ENCODE results near the gene SIL1.
A peak's percentile ranks its signal among the peaks of the same experiment; 100 is the strongest.
"Not testable (repeated sequence)": the region's sequence is repeated elsewhere in the genome, so short reads cannot be mapped to it uniquely, and the experiment has no call there.

The SIL1 gene

DNA sequence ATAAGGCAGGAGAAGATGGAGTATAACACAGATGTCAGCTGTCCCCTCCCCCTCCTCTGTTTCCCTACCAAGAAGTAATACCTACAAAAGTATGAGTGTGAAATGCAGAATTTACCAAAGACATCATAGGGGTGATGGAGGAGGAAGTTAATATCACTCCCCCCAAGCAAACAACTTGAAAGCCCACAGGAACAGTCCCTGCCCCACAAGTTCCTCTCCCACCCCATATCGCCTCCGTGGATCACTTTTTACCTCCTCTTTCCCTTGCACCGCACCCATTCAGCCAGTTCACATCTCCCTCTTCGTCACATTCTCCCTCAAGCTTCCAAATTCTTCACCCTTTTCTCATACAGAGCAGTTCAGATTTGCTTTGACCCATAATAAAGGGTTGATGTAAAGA is 7.0 kb upstream of the SIL1 start:
- FAIRE-seq = no peak

DNA sequence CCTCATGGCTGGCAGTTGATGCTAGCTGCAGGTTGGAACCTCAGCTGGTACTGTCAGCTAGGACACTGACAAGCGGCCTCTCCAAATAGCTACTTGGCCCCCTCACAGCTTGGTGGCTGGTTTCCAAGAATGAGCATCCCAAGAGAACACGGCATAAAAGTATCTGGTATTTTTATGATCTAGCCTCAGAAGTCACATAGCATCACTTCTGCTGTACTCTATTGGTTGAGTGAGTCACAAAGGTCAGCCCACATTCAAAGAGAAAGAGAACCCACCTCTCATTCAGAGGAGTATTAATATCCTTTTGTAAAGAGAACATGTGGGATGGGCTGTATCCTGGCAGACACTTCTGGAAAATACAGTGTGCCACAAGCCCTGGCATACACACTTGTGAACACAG is 6.0 kb upstream of the SIL1 start:
- FAIRE-seq (no peak), DNase-seq (ENCODE audit: insufficient read length, low spot score) (no peak)

More for the DNA sequence above, 7.0 kb upstream of the SIL1 start:
- DNase-seq (ENCODE audit: insufficient read length, low spot score) = no peak

DNA sequence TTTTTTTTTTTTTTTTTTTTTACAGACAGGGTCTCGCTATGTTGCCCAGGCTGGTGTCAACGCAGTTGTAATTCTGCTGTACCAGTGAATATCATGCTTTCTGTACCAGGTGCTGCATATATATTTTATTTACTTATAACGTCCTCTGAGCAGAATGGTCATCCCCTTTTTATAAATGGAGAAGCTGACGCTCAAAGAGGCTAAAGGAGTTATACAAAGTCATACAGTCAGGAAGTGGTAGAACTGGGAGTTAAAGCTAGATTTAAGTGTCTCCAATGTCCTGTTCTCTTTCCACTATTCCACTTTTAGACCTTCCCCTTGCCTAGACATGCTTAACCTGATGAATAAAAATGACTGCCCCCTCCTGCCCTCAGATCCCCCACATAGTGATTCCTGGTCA is 1.2 kb upstream of the SIL1 start:
- FAIRE-seq (no peak), DNase-seq (ENCODE audit: insufficient read length, low spot score) (no peak)

DNA sequence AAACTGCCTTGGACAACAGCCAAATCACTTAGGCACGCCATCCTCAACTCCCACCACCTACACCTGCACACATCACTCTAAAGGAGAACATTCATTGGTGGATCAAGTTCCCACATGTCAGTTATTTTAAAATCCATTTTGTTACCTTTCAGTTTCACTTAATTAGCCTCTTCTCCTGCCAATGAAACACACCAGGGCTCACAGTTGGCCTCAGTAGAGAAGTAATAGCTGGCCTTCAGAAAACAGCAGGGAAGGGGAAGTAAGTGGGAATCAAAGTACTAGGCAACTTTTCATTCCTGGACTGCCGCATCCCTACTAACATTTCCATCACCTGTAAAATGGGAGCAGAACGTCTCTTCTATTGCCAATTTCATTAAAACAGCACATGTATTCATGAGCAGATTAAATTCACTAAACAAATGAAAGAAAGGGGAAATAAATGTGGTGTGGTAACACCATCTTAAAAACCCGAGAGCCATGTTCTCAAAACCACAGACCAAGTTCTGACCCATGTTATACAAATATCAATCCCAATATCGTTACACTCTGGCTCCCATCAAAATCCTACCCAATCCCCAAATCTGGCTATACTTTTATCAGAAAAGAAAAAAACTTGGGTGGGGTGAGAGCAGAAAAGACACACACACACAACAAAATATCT is 1.7 kb downstream of the SIL1 start:
- FAIRE-seq (no peak), DNase-seq (ENCODE audit: insufficient read length, low spot score) (no peak)

DNA sequence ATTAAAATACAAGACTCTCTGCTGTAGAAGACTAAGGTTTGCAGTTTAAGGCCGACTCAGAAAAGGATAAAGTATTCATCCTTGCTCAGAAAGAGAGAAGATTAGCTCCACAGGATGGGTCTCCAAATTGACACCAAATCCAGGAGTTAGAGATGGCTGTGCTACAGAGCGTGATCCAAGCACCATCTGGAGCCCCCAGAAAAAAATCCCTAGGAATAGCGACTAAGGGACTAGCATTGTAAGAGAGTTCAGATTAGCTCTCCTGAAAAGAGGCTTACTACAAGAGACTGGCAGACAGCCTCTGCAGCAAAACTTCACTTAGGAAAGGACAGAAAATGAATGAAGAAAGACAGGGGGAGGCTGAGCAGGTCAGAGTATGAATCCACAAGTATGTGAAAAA is 3.7 kb downstream of the SIL1 start:
- no peak for FAIRE-seq

DNA sequence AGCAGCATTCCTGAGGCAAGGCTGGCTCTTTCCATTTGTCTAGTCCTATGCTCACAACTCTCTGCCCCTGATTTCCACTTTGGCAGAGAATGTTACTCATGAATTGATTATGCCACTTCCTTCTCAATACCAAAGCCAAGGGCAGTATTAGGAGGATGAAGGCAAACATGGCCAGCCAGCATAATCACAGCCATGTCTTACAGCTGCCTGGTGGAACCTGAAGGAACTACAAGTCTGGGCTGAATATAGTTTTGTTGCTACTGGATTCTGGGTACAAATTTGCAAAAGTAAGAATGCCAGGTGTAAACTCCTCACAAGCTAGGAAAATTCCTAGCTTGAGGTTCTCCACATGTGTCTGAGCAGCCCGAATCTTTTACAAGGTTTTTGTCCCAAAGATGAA is 4.2 kb downstream of the SIL1 start:
- no peak for DNase-seq (ENCODE audit: insufficient read length, low spot score)
- no peak for FAIRE-seq

More for the DNA sequence above, 3.7 kb downstream of the SIL1 start:
- DNase-seq (ENCODE audit: insufficient read length, low spot score) = no peak

DNA sequence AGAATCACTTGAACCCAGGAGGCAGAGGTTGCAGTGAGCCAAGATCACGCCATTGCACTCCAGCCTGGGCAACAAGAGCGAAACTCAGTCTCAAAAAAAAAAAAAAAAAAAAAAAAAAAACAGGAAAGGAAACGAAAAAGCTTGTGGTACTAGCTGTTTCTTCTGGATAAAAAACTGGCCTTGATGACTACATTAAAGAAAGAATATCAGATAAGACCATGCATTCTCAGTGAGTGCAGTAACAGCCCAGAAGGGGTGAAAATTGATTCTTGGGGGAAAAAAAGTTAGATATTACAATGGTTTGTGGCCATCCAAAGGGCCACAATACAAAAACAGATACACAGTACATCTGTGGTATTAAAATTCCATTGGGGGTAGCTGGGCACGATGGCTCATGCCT is 5.3 kb downstream of the SIL1 start:
- FAIRE-seq; DNase-seq (ENCODE audit: insufficient read length, low spot score): not testable (repeated sequence)

DNA sequence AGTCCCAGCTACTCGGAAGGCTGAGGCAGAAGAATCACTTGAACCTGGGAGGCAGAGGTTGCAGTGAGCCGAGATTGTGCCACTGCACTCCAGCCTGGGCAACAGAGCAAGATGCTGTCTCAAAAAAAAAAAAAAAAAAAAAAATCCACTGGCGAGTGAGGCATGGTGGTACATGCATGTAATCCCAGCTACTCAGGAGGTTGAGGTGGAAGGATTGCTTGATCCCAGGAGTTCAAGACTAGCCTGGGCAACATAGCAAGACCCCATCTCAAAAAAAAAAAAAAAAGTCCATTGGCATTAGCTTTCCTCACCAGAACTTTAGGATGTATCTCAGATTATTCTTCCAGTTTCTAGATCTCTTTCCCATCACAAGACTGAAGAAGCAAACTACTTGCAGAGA is 6.2 kb downstream of the SIL1 start:
- DNase-seq (ENCODE audit: insufficient read length, low spot score) = not testable (repeated sequence)

DNA sequence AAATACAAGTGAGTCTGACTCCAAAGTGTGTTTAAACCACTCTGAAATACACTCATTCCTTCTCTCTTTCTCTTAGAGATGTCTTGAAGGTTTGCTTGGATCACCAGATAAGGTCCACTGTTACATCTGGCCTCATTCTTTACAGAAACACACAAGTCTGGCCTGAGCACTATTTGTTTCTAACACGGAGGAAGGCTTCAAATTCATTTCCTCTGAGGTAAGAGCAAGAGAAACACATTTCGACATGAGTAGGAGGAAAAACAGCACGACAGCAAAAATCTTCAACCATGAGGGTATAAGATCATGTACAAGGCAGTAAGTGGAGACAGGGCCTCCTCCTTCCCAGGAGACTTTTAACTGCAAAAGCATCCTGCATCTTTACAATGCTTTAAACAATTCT is 8.0 kb downstream of the SIL1 start:
- no peak for DNase-seq (ENCODE audit: insufficient read length, low spot score)
- FAIRE-seq = no peak

More for the DNA sequence above, 6.2 kb downstream of the SIL1 start:
- not testable (repeated sequence) for FAIRE-seq

DNA sequence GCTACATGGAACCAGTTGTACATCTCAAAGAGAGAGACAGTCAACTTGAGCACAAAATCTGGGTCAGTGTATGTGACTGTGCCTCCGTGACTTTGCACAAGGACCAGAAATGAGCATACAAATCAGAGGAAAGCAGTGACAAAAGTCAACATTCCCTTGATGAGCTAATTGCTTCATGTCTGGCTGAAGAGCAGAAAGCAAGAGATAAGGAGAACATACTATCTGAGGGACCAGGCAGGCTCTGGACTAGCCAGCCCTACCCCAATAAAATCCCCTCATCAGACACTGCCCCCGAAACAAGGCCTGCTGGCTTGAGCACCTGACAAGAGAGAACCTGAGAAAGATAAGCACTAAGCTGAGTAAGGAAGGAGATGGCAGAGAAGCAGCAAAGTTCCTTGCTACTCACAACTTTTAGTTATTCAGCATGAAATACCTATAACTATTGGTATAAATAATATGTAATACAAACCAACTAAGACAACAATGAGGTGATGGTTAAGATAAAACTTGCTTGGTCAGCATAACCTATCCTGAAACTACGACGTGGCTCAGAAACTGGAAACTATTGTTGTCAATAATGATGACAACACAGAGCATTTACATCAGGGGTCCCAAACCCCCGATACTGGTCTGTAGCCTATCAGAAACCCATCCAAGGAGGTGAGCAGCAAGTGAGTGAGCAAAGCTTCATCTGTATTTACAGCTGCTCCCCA is 9.5 kb downstream of the SIL1 start:
- FAIRE-seq = no peak
- DNase-seq (ENCODE audit: insufficient read length, low spot score) = no peak

DNA sequence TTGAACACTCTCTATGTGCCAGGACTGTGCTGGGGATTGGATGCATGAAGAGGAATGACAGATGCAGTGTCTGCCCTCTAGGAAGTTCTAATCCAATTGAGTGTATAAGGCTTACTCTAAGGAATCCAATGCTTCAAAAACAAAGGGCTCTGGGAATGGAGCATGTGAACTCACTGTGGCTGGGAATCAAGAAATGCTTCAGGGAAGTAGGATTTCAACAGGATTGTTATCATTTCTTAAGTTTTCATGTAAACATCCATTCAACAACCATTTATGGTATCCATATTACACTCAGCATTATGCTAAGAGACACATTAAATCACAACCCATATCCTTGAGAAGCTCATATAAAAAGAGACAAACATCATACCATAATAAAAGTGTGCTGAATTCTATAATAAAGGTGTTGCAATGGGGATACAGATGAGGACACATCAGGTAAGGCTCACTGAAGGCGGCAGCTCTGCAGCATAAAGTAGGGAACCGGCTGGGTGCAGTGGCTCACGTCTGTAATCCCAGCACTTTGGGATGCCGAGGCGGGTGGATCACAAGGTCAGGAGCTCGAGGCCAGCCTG is 11.3 kb downstream of the SIL1 start:
- FAIRE-seq (no peak), DNase-seq (ENCODE audit: insufficient read length, low spot score) (no peak)

DNA sequence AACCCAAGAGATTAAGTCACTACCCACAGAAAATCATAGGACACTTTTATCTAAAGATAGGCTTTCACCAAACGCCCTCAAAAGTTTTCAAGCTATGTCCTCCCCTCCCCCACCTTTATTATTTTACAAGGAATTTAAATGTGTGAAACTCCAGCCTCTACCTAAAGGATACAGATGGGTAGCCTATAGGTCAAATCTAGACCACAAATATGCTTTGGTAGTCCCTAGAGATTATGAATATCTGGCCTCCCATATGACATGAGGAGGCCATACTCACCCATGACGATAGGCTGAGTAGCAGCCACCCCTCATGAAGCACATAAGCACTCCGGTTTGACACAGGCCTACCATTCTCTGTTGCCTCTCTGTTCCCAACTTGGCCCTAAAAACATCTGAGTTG is 11.9 kb downstream of the SIL1 start:
- FAIRE-seq (no peak), DNase-seq (ENCODE audit: insufficient read length, low spot score) (no peak)

DNA sequence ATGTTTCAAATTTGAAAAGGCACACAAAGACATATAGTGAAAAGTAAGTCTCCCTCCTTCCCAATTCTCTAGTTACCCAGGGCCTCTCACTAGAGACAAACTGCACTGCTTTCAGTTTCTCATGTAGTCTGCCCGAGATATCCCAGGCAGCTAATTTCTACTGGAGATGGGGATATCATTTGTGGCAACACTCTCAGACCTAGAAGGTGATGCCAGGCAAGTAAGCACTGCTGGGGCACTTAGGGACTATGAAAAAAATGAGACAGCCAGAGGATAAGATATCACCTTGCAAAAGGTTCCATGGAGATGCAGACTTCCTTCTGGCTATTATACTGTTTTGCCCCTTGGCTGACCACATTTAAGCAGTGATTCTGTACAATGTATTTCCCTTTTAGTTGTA is 12.6 kb downstream of the SIL1 start:
- FAIRE-seq (no peak), DNase-seq (ENCODE audit: insufficient read length, low spot score) (no peak)

DNA sequence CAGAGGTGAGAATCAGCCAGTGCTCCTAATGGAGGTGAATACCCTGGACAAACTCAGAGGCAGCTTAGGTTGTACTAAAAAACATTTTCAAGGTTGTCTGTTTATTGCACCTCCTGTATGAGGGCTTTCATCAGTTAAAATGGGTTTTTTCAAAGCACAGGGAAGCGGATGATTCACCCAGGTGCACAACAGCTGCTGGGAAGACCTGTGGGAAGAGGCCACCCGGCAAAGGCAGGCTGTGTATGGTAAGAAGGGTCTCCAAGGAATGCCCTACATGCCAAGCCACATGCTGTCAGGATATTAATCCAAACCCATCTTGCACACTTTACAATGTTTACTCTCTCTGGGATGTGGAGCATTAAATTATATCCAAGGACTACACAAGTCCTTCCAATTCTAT is 14.7 kb downstream of the SIL1 start:
- FAIRE-seq (no peak), DNase-seq (ENCODE audit: insufficient read length, low spot score) (no peak)

DNA sequence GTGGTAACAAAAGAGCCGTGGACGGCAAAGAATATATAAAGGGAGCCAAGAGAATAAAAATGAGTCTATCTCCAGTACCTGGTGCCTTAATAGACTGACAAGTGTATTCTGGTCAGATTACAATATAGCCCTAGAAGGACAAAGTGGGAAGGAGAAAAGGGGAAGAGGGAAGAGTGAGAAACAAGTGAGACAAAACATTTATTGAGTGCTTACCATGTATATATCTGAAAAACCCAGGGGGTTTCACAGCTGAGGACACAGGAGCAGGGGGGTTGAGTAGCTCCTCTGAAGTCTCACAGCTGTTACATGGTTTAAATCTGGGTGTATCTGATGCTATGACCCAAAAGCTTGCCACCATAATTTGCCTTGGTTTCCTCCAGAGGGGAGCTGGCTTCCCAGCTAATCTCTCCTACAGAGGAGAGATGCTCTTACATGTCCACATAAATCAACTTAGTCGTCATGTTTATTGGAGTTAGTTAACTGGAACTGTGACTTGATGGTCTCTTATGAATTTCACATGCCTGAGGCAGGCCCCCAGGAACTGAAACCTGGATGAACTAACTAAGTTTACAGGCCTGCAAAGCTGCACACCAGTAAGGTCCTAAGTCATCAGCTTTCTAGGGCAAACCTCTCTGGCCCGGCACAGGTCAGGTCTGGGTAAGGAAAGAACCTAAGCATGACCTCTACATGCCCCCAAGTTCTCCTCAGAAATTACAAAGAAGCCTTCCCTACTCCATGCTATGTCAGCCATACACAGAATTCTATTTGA is 15.5 kb downstream of the SIL1 start:
- no peak for FAIRE-seq
- DNase-seq (ENCODE audit: insufficient read length, low spot score) = no peak

DNA sequence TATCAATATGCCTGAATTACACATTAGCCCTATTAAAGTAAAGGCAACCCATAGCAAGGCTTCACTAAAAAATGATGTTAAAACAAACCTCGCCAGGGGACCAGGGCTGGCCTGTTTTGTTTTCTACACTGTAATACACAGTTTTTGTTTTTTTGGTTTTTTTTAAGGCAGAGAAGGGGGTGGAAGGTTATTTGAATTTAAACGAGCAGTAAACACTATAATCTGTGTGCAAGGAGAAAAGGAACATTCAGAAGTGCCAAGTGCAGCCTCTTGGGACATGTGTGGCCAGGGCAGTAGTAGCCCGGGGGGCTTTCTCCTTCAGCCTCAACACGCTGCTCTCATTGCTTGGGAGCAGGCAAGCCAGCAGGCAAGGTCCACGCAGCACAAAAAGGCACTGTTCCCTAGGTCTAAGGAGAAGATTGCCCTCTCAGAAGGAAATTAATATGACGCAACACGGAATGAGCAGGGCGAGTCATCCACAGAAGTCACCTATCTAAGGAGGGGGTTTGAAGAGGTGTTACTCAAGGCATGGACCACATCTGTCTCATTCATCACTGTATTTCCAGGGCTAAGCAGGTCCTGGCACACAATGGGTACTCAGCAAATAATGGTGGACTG is 16.2 kb downstream of the SIL1 start:
- DNase-seq (ENCODE audit: insufficient read length, low spot score) (peak; percentile 45), FAIRE-seq (no peak)

DNA sequence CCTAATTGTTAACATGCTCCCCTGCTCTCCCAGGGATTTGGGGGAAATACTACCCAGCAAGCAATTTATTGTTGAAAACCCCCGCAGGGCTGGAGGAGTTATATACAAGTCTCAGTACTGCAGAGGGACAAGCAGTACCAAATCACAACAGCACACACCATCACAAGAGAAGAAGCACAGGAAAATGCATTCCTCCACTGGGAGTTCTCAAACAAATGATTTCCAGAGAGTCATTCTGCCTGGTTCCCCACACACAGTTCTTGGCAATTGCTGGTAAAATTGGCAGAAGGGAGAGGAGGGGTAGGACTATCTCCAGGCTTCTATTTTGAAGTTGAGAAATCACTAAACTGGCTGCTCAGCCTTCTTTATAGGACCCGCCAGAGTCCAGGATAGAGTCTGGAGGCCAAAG is 16.8 kb downstream of the SIL1 start:
- no peak for FAIRE-seq
- no peak for DNase-seq (ENCODE audit: insufficient read length, low spot score)

DNA sequence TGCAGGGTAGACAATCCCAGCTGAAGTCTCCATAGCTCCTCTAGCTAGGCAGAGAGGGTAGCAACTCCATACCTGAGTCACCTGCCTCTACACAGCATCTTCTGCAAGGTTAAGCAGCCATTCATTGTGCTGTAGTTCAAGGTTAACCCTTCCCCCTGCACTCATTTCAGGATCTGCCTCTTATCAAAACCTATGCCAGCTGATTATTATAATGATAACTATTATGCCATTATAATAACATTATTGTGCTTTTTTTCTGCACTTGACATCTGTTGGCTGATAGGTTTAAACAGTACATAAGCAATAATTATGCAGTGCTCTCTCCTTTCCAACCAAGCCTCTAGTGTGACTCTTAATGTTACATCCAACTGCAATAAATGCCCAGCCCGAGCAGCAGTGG is 17.3 kb downstream of the SIL1 start:
- FAIRE-seq = no peak
- no peak for DNase-seq (ENCODE audit: insufficient read length, low spot score)

DNA sequence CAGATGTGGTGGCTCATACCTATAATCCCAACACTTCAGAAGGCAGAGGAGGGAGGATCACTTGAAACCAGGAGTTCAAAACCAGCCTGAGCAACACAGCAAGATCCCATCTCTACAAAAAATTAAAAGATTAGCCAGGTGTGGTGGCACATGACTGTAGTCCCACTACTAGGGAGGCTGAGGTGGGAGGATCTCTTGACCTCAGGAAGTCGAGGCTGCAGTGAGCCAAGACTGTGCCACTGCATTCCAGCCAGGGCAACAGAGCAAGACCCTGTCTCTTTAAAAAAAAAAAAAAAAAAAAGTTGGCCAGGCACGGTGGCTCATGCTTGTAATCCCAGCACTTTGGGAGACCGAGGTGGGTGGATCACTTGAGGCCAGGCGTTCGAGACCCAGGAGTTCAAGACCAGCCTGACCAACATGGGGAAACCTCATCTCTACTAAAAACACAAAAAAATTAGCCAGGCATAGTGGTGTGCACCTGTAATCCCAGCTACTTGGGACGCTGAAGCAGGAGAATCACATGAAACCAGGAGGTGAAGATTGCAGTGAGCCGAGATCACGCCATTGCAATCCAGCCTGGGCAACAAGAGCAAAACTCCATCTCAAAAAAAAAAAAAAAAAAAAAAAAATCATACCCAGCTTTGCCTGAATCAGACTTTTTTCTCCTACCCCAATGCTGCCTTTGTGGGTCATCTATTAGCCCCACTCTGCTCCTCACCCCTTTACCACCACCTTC is 18.2 kb downstream of the SIL1 start:
- not testable (repeated sequence) for FAIRE-seq; DNase-seq (ENCODE audit: insufficient read length, low spot score)

DNA sequence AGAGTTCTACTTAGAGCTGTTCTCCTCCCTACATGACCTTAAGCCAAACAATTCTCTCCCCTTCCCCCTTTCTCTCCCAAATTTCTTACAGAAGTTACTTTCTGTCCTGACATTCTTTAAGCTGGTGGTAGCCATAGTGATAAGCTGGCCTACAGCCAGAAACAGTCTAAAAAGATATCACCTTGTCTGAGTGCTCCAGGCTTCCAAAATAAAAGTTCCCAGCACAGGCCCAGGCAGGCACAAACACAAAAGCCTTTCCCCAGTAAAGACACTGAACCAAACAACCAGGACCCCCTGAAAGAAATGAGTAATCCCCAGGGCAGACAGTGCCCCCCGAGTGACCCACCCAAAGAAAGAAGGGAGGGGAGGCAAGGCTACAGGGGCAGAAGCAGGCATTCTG is 19.2 kb downstream of the SIL1 start:
- DNase-seq (ENCODE audit: insufficient read length, low spot score) = no peak
- no peak for FAIRE-seq

Data from HTR-8/SVneo (cell line).